Endothelial cell of umbilical vein (primary cell): ENCODE results near the gene CTPS1. TPM values are rescaled to one million over a fixed set of nuclear protein-coding genes. Genes with fewer than 3 reads are reported as not detected.
A peak's percentile ranks its signal among the peaks of the same experiment; 100 is the strongest.

Experiments used
- BruUV-seq: library from RNA; stranded (reverse); fragments of 400-500 nt; replicated peaks from 2 replicates; lab custom pipeline; 2021; lab: Mats Ljungman, UMichigan
- CTCF ChIA-PET: fragments of 300-600, 350-600 bp; sonication (Branson Sonifier 250); formaldehyde crosslinking; loops from one replicate; lab custom pipeline; 2021; ENCODE audit warnings: antibody characterized with exemption, inconsistent platforms; lab: Charles Lee
- POLR2A ChIA-PET: fragments of 300-600, 350-600 bp; sonication (Branson Sonifier 250); formaldehyde crosslinking; loops from one replicate; lab custom pipeline; 2021; ENCODE audit warnings: antibody characterized with exemption, inconsistent platforms; lab: Charles Lee
- DNase-seq: peaks from one replicate; pipeline ENCODE4 v3.0.0-alpha.2; 2011; ENCODE audit warnings: low read depth, low spot score
- FAIRE-seq: peaks from 2 replicates; lab custom pipeline; 2011; peaks lifted over from hg19 to GRCh38; lab: Jason Lieb, UNC
- H2AFZ ChIP-seq: 2 replicates; pipeline ENCODE4 v1.6.0; 2012; ENCODE audit warnings: low read depth, low read length, control low read depth, inconsistent platforms
- H3K27ac ChIP-seq: 2 replicates; pipeline ENCODE4 v1.5.1; 2011; ENCODE audit warnings: low read depth, mild to moderate bottlenecking, control low read depth, low read length, moderate library complexity; ENCODE audit not compliant: insufficient read depth
- H3K27me3 ChIP-seq, 2 experiments: 2 replicates each; pipeline versions ENCODE4 v1.6.0 to v1.6.1; 2011; ENCODE audit warnings: low read length in 2 of 2, mixed read lengths in 1 of 2; ENCODE audit not compliant: control insufficient read depth in 2 of 2, insufficient read depth in 2 of 2
- H3K36me3 ChIP-seq, 2 experiments: 2 replicates in 1 of 2; 3 replicates in 1 of 2; pipeline ENCODE4 v1.5.1; 2011; ENCODE audit warnings: low read length in 2 of 2, mild to moderate bottlenecking in 1 of 2, moderate library complexity in 1 of 2; ENCODE audit not compliant: control insufficient read depth in 2 of 2, insufficient read depth in 2 of 2; ENCODE audit errors: extremely low read depth in 1 of 2
- H3K4me1 ChIP-seq: 3 replicates; pipeline ENCODE4 v1.5.1; 2011; ENCODE audit warnings: mild to moderate bottlenecking, low read length; ENCODE audit not compliant: control insufficient read depth, insufficient read depth; ENCODE audit errors: extremely low read depth
- H3K4me2 ChIP-seq: 2 replicates; pipeline ENCODE4 v1.6.1; 2011; ENCODE audit warnings: low read length, control low read depth, mixed read lengths; ENCODE audit not compliant: insufficient read depth
- H3K4me3 ChIP-seq, 3 experiments: fragments of 200-600 bp in 1 of 3; sonication (generic), shearing (Covaris generic) in 1 of 3; replicated peaks in 1 of 3; 2 replicates each; pipeline ENCODE4 v1.5.1; 2011 to 2016; ENCODE audit warnings: control low read depth in 3 of 3, low read length in 3 of 3, mild to moderate bottlenecking in 2 of 3, inconsistent platforms in 1 of 3, low read depth in 1 of 3, moderate library complexity in 1 of 3; ENCODE audit not compliant: insufficient read depth in 1 of 3
- H3K79me2 ChIP-seq: 2 replicates; pipeline ENCODE4 v1.6.0; 2012; ENCODE audit warnings: low read length, inconsistent platforms; ENCODE audit not compliant: control insufficient read depth, insufficient read depth
- H3K9ac ChIP-seq: replicated peaks from 2 replicates; pipeline ENCODE3; 2011; ENCODE audit warnings: low read length, control low read depth; ENCODE audit not compliant: insufficient read depth; ENCODE audit errors: extremely low read depth
- H3K9me1 ChIP-seq: replicated peaks from 3 replicates; pipeline ENCODE4 v1.6.0; 2011; ENCODE audit warnings: mild to moderate bottlenecking, low read length; ENCODE audit not compliant: control insufficient read depth, insufficient read depth; ENCODE audit errors: extremely low read depth
- H3K9me3 ChIP-seq: replicated peaks from 2 replicates; pipeline ENCODE4 v1.5.1; 2012; ENCODE audit warnings: low read length, inconsistent platforms; ENCODE audit not compliant: control insufficient read depth, insufficient read depth
- H4K20me1 ChIP-seq: replicated peaks from 2 replicates; pipeline ENCODE3; 2011; ENCODE audit warnings: mild to moderate bottlenecking, low read length; ENCODE audit not compliant: control insufficient read depth, insufficient read depth; ENCODE audit errors: extremely low read depth
- EZH2 ChIP-seq: IDR thresholded peaks from 2 replicates; pipeline ENCODE4 v1.6.1; 2012; ENCODE audit warnings: borderline replicate concordance, low read depth, mild to moderate bottlenecking, moderate library complexity, low read length, inconsistent platforms; ENCODE audit not compliant: severe bottlenecking
- FOS ChIP-seq: IDR thresholded peaks from 2 replicates; pipeline ENCODE4 v1.6.1; 2011; ENCODE audit warnings: mild to moderate bottlenecking, low read length, moderate library complexity, borderline replicate concordance; ENCODE audit not compliant: insufficient read depth
- GATA2 ChIP-seq: IDR thresholded peaks from 2 replicates; pipeline ENCODE4 v1.7.0; 2011; ENCODE audit warnings: low read depth, mild to moderate bottlenecking, moderate library complexity, mixed read lengths, low read length; ENCODE audit not compliant: insufficient read length, insufficient read depth
- JUN ChIP-seq: IDR thresholded peaks from 2 replicates; pipeline ENCODE4 v1.6.1; 2011; ENCODE audit warnings: borderline replicate concordance, low read depth; ENCODE audit not compliant: insufficient read length, insufficient read depth
- MYC ChIP-seq: IDR thresholded peaks from one replicate; pipeline ENCODE4 v1.6.1; 2011; ENCODE audit warnings: mild to moderate bottlenecking, low read depth, low read length
- POLR2A ChIP-seq: IDR thresholded peaks from 2 replicates; pipeline ENCODE4 v1.6.1; 2012; ENCODE audit warnings: low read depth, mild to moderate bottlenecking, control low read depth, low read length
- POLR2AphosphoS5 ChIP-seq: IDR thresholded peaks from 2 replicates; pipeline ENCODE4 v1.6.1; 2012; ENCODE audit warnings: low read depth, mild to moderate bottlenecking, control low read depth, low read length, moderate library complexity; ENCODE audit not compliant: insufficient read depth
- dilution Hi-C: fragments of 300-500 bp; cut with MboI; formaldehyde crosslinking; loops from one replicate; pipeline ENCODE4 v1.15.0; 2019; ENCODE audit warnings: low sequenced_read_pairs; ENCODE audit not compliant: extremely low pct_ligation_motif_present
- intact Hi-C: fragments of 100-400 bp; cut with micrococcal nuclease; formaldehyde crosslinking; loops from one replicate; pipeline ENCODE4 v1.10.0; 2022
- polyA plus RNA-seq, 4 experiments: library from polyadenylated mRNA; depleted of rRNA in 3 of 4; stranded (reverse) in 3 of 4; unstranded in 1 of 4; fragments of >200 nt; gene quantifications; 2 replicates each; pipeline versions ENCODE4 v1.2.1 to v1.2.3, GENCODE V29; 2011 to 2012; ENCODE audit warnings: missing spikeins in 1 of 4
- total RNA-seq: library from RNA; stranded (reverse); gene quantifications from 2 replicates; pipeline ENCODE4 v1.2.3, GENCODE V29; 2021
- TF ChIP-seq, protein P1 (sequence below): IDR thresholded peaks from 2 replicates; pipeline ENCODE4 v1.6.1; 2011; ENCODE audit not compliant: insufficient read depth, insufficient read length
- TF ChIP-seq, protein P2 (sequence below), 2 donors: IDR thresholded peaks; 1 replicate in 1 of 2; 2 replicates in 1 of 2; pipeline ENCODE4 v1.5.1; 2011; ENCODE audit warnings: low read length in 2 of 2, mild to moderate bottlenecking in 2 of 2, moderate library complexity in 2 of 2, control low read depth in 1 of 2, inconsistent platforms in 1 of 2, low read depth in 1 of 2; ENCODE audit not compliant: insufficient read depth in 1 of 2; ENCODE audit errors: extremely low read depth in 1 of 2

The CTPS1 gene
- total and polyA plus RNA-seq, 2 donors (not counting 3 experiments of a cell fraction or from before 2014, with no cell fraction given) = 24.9 to 65.8 TPM

DNA sequence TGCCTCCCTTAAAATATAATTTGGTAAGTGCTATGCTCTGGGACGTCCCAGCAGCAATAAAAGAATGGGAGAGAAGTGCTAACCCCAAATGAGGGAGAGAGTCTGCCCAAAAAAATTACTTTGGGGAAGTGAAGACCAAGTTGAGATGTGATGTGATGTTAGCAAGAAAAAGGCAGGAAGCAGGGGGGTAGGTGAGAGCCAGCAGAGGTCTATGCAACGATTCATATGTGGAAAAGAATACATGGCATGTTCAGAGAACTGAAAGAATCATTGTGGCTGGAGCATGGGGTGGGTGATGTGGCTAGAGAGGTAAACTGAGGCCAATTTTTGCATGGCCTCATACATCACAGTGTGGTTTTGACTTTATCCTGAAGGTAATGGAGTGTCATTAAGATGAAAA lies 5.6 kb upstream of the CTPS1 start:
- no peaks in the 10 kb centered on the region for H3K27me3 ChIP-seq
- H3K4me2 ChIP-seq = no peak overlapping the region
- no TSS peak for BruUV-seq
- H3K4me1 ChIP-seq = no peaks in the 10 kb centered on the region
- ChIA-PET POLR2A (no interaction called here), CTCF (interaction anchor here (1.7 kb wide), 1 partner anchor 21 kb away, joined by 5 read pairs; no protein-coding TSS in a partner anchor)
- DNase-seq (no peak), FAIRE-seq (no peak)
- H3K9me3 ChIP-seq = no peaks in the 10 kb centered on the region
- no peaks in the 10 kb centered on the region for H4K20me1 ChIP-seq
- no peaks in the 10 kb centered on the region for H3K36me3 ChIP-seq
- TF ChIP-seq POLR2AphosphoS5 (no peak), GATA2 (no peak)
- TF ChIP-seq, protein P1, sequence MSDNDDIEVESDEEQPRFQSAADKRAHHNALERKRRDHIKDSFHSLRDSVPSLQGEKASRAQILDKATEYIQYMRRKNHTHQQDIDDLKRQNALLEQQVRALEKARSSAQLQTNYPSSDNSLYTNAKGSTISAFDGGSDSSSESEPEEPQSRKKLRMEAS = no peak
- H2AFZ ChIP-seq = no peak overlapping the region
- no peak overlapping the region for H3K27ac ChIP-seq
- H3K9me1 ChIP-seq = no peaks in the 10 kb centered on the region
- no peak overlapping the region for H3K4me3 ChIP-seq
- intact Hi-C loops = no loop called here
- dilution Hi-C loops = no loop called here
- H3K79me2 ChIP-seq = no peaks in the 10 kb centered on the region
- H3K9ac ChIP-seq = no peak overlapping the region

DNA sequence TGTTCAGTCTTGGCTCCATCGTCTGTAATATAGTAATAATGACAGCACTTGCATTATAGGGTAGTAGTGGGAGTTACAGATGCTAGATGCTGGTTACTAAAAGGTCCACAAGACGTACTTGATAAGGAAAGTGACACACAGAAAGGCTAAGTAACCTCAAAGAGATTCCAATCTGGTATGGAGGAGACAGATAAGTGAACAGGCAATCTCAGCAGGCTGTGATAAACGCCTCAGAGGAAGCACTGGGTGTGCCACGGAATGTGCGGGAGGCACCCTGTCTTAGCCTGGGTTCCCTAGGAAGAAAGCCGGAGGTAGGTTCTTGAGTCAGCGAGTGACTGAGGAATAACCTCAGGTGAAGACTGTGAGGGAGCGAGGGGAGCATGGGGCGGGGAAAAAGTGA lies 4.6 kb upstream of the CTPS1 start:
- Histone ChIP-seq H2AFZ (peak overlapping the region; percentile 27), H3K4me2 (no peak overlapping the region), H3K9me3 (no peaks in the 10 kb centered on the region), H3K27ac (no peak overlapping the region), H3K4me1 (no peaks in the 10 kb centered on the region), H3K9me1 (no peaks in the 10 kb centered on the region), H4K20me1 (no peaks in the 10 kb centered on the region), H3K27me3 (no peaks in the 10 kb centered on the region), H3K9ac (no peak overlapping the region), H3K79me2 (no peaks in the 10 kb centered on the region), H3K36me3 (no peaks in the 10 kb centered on the region), H3K4me3 (no peak overlapping the region)
- CTCF ChIA-PET = interaction anchor here (1.7 kb wide), 1 partner anchor 22 kb away, joined by 5 read pairs; no protein-coding TSS in a partner anchor
- POLR2A ChIA-PET = no interaction called here
- BruUV-seq = no TSS peak
- TF ChIP-seq POLR2AphosphoS5 (no peak), EZH2 (no peak), JUN (no peak), MYC (no peak), POLR2A (no peak), FOS (no peak), GATA2 (no peak)
- TF ChIP-seq, protein P1 = no peak
- TF ChIP-seq, protein P2, sequence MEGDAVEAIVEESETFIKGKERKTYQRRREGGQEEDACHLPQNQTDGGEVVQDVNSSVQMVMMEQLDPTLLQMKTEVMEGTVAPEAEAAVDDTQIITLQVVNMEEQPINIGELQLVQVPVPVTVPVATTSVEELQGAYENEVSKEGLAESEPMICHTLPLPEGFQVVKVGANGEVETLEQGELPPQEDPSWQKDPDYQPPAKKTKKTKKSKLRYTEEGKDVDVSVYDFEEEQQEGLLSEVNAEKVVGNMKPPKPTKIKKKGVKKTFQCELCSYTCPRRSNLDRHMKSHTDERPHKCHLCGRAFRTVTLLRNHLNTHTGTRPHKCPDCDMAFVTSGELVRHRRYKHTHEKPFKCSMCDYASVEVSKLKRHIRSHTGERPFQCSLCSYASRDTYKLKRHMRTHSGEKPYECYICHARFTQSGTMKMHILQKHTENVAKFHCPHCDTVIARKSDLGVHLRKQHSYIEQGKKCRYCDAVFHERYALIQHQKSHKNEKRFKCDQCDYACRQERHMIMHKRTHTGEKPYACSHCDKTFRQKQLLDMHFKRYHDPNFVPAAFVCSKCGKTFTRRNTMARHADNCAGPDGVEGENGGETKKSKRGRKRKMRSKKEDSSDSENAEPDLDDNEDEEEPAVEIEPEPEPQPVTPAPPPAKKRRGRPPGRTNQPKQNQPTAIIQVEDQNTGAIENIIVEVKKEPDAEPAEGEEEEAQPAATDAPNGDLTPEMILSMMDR (IDR thresholded peaks at IDR 0.05; ENCODE audit: extremely low read depth in 1 of 2, insufficient read depth in 1 of 2, low read depth in 1 of 2, low read length in 2 of 2) = no peak
- intact Hi-C loops = no loop called here
- DNase-seq (no peak), FAIRE-seq (no peak)
- dilution Hi-C loops = no loop called here
